ENCODE measurements around the gene DPH6. TPM values are rescaled to one million over a fixed set of nuclear protein-coding genes. Genes with fewer than 3 reads are reported as not detected.

The DPH6 gene
- total RNA-seq, 2 experiments from 2014 or later, result 10.5 to 10.8 TPM

- ChIA-PET CTCF (no interaction called here), POLR2A (no interaction called here)
- Mint-ChIP-seq H3K9me3 (peaks cover 12% of the 10 kb centered on the region), H3K27ac (no peak overlapping the region), H3K27me3 (no peaks in the 10 kb centered on the region), H3K4me3 (no peak overlapping the region), H3K36me3 (ENCODE audit: low read depth) (peaks cover 23% of the 10 kb centered on the region), H3K4me1 (no peaks in the 10 kb centered on the region)
- no peak for DNase-seq
Measured at GRCh38 chr15:35530698-35531097, 15.3 kb downstream of the DPH6 start.

- Mint-ChIP-seq H3K9me3 (peaks cover 12% of the 10 kb centered on the region), H3K4me1 (no peaks in the 10 kb centered on the region), H3K4me3 (no peak overlapping the region), H3K27me3 (no peaks in the 10 kb centered on the region), H3K27ac (no peak overlapping the region), H3K36me3 (ENCODE audit: low read depth) (peaks cover 23% of the 10 kb centered on the region)
- CTCF ChIA-PET, result no interaction called here
- no peak for DNase-seq
- POLR2A ChIA-PET, result no interaction called here
Measured at GRCh38 chr15:35529784-35530183, 16.2 kb downstream of the DPH6 start.

- Mint-ChIP-seq H3K27ac (no peak overlapping the region), H3K9me3 (no peaks in the 10 kb centered on the region), H3K27me3 (no peaks in the 10 kb centered on the region), H3K4me3 (no peak overlapping the region), H3K4me1 (no peaks in the 10 kb centered on the region), H3K36me3 (ENCODE audit: low read depth) (no peaks in the 10 kb centered on the region)
- no peak for DNase-seq
- CTCF ChIA-PET, result no interaction called here
- POLR2A ChIA-PET, result no interaction called here
Measured at GRCh38 chr15:35522061-35522460, 23.9 kb downstream of the DPH6 start.

- Mint-ChIP-seq H3K36me3 (ENCODE audit: low read depth) (no peaks in the 10 kb centered on the region), H3K4me1 (no peaks in the 10 kb centered on the region), H3K4me3 (no peak overlapping the region), H3K27ac (no peak overlapping the region), H3K9me3 (no peaks in the 10 kb centered on the region), H3K27me3 (no peaks in the 10 kb centered on the region)
- POLR2A ChIA-PET, result no interaction called here
- CTCF ChIA-PET, result interaction anchor here (0.7 to 1.4 kb wide), 2 partner anchors 13 to 1591 kb away, joined by 4 read pairs; no protein-coding TSS in a partner anchor
- DNase-seq, result no peak
Measured at GRCh38 chr15:35519541-35520149, 26.3 kb downstream of the DPH6 start.

- no peak overlapping the region for H3K4me3 Mint-ChIP-seq
- ChIA-PET CTCF (interaction anchor here (1.4 kb wide), 1 partner anchor 13 kb away, joined by 4 read pairs; no protein-coding TSS in a partner anchor), POLR2A (no interaction called here)
- no peaks in the 10 kb centered on the region for H3K9me3 Mint-ChIP-seq
- no peaks in the 10 kb centered on the region for H3K4me1 Mint-ChIP-seq
- no peaks in the 10 kb centered on the region for H3K36me3 Mint-ChIP-seq (ENCODE audit: low read depth)
- DNase-seq, result no peak
- H3K27ac Mint-ChIP-seq, result no peak overlapping the region
- H3K27me3 Mint-ChIP-seq, result no peaks in the 10 kb centered on the region
Measured at GRCh38 chr15:35519052-35519451, 26.9 kb downstream of the DPH6 start.

GRCh38 chr15:35514759-35515158, 31.2 kb downstream of the DPH6 start:
- Mint-ChIP-seq H3K4me3 (no peak overlapping the region), H3K27me3 (no peaks in the 10 kb centered on the region), H3K27ac (no peak overlapping the region), H3K4me1 (no peaks in the 10 kb centered on the region), H3K9me3 (no peaks in the 10 kb centered on the region), H3K36me3 (ENCODE audit: low read depth) (no peaks in the 10 kb centered on the region)
- no peak for DNase-seq
- ChIA-PET POLR2A (no interaction called here), CTCF (no interaction called here)

GRCh38 chr15:35507932-35508638, 37.9 kb downstream of the DPH6 start:
- CTCF ChIA-PET, result no interaction called here

GRCh38 chr15:35506272-35506870, 39.6 kb downstream of the DPH6 start:
- no peak overlapping the region for H3K27ac Mint-ChIP-seq
- no peaks in the 10 kb centered on the region for H3K36me3 Mint-ChIP-seq (ENCODE audit: low read depth)
- H3K9me3 Mint-ChIP-seq, result no peaks in the 10 kb centered on the region
- ChIA-PET POLR2A (no interaction called here), CTCF (no interaction called here)
- H3K4me1 Mint-ChIP-seq, result no peaks in the 10 kb centered on the region
- H3K27me3 Mint-ChIP-seq, result no peaks in the 10 kb centered on the region
- DNase-seq, result no peak
- no peak overlapping the region for H3K4me3 Mint-ChIP-seq

More at GRCh38 chr15:35507932-35508638, 37.9 kb downstream of the DPH6 start:
- H3K27ac Mint-ChIP-seq, result no peak overlapping the region
- POLR2A ChIA-PET, result no interaction called here
- H3K4me1 Mint-ChIP-seq, result no peaks in the 10 kb centered on the region
- DNase-seq, result no peak
- H3K36me3 Mint-ChIP-seq (ENCODE audit: low read depth), result no peaks in the 10 kb centered on the region
- no peak overlapping the region for H3K4me3 Mint-ChIP-seq
- H3K9me3 Mint-ChIP-seq, result no peaks in the 10 kb centered on the region
- H3K27me3 Mint-ChIP-seq, result no peaks in the 10 kb centered on the region

GRCh38 chr15:35505809-35506208, 40.2 kb downstream of the DPH6 start:
- DNase-seq, result no peak
- Mint-ChIP-seq H3K9me3 (no peaks in the 10 kb centered on the region), H3K27ac (no peak overlapping the region), H3K27me3 (no peaks in the 10 kb centered on the region), H3K36me3 (ENCODE audit: low read depth) (no peaks in the 10 kb centered on the region), H3K4me3 (no peak overlapping the region), H3K4me1 (no peaks in the 10 kb centered on the region)
- POLR2A ChIA-PET, result interaction anchor here (0.6 kb wide), 1 partner anchor 122 kb away, joined by 3 read pairs; no protein-coding TSS in a partner anchor
- CTCF ChIA-PET, result no interaction called here

- DNase-seq, result no peak
- Mint-ChIP-seq H3K9me3 (no peaks in the 10 kb centered on the region), H3K4me1 (no peaks in the 10 kb centered on the region), H3K27ac (no peak overlapping the region), H3K27me3 (no peaks in the 10 kb centered on the region), H3K4me3 (no peak overlapping the region), H3K36me3 (ENCODE audit: low read depth) (no peaks in the 10 kb centered on the region)
- ChIA-PET CTCF (no interaction called here), POLR2A (interaction anchor here (0.6 kb wide), 1 partner anchor 122 kb away, joined by 3 read pairs; no protein-coding TSS in a partner anchor)
Measured at GRCh38 chr15:35505141-35505540, 40.8 kb downstream of the DPH6 start.

GRCh38 chr15:35499723-35500122, 46.2 kb downstream of the DPH6 start:
- DNase-seq, result no peak
- ChIA-PET CTCF (no interaction called here), POLR2A (no interaction called here)
- Mint-ChIP-seq H3K4me1 (no peaks in the 10 kb centered on the region), H3K27me3 (no peaks in the 10 kb centered on the region), H3K36me3 (ENCODE audit: low read depth) (no peaks in the 10 kb centered on the region), H3K9me3 (no peaks in the 10 kb centered on the region), H3K4me3 (no peak overlapping the region), H3K27ac (no peak overlapping the region)

- Mint-ChIP-seq H3K27me3 (no peaks in the 10 kb centered on the region), H3K4me3 (no peak overlapping the region), H3K4me1 (no peaks in the 10 kb centered on the region), H3K36me3 (ENCODE audit: low read depth) (no peaks in the 10 kb centered on the region), H3K27ac (no peak overlapping the region), H3K9me3 (no peaks in the 10 kb centered on the region)
- POLR2A ChIA-PET, result no interaction called here
- no peak for DNase-seq
- CTCF ChIA-PET, result interaction anchor here (1.4 kb wide), 1 partner anchor 52 kb away, joined by 5 read pairs; no protein-coding TSS in a partner anchor
Measured at GRCh38 chr15:35496585-35496984, 49.4 kb downstream of the DPH6 start.

GRCh38 chr15:35495080-35495479, 50.9 kb downstream of the DPH6 start:
- no peak for DNase-seq
- ChIA-PET CTCF (no interaction called here), POLR2A (no interaction called here)
- Mint-ChIP-seq H3K4me1 (no peaks in the 10 kb centered on the region), H3K4me3 (no peak overlapping the region), H3K36me3 (ENCODE audit: low read depth) (no peaks in the 10 kb centered on the region), H3K27ac (no peak overlapping the region), H3K27me3 (no peaks in the 10 kb centered on the region), H3K9me3 (no peaks in the 10 kb centered on the region)

- no peak for DNase-seq
- no peaks in the 10 kb centered on the region for H3K4me1 Mint-ChIP-seq
- ChIA-PET CTCF (no interaction called here), POLR2A (no interaction called here)
- H3K9me3 Mint-ChIP-seq, result peaks cover 9% of the 10 kb centered on the region
- no peak overlapping the region for H3K4me3 Mint-ChIP-seq
- no peak overlapping the region for H3K27ac Mint-ChIP-seq
- H3K36me3 Mint-ChIP-seq (ENCODE audit: low read depth), result peaks cover 8% of the 10 kb centered on the region
- no peaks in the 10 kb centered on the region for H3K27me3 Mint-ChIP-seq
Measured at GRCh38 chr15:35491999-35492398, 54.0 kb downstream of the DPH6 start.

Data from activated CD4-positive, alpha-beta memory T cell treated with anti-CD3 and anti-CD28 coated beads, Interleukin-2, amount 10 ng/mL, durations not matched to agents 7 days and 5 days (primary cell).